DND-41 (cell line): ENCODE measurements around the gene ADRM1.

Source experiments
- CTCF ChIP-seq: IDR thresholded peaks from 2 replicates; pipeline ENCODE4 v1.5.1; 2012; ENCODE audit warnings: borderline replicate concordance, low read length, moderate library complexity, mild to moderate bottlenecking; ENCODE audit not compliant: poor library complexity, severe bottlenecking; ENCODE audit errors: extremely low read depth
- EZH2 ChIP-seq: IDR thresholded peaks from 3 replicates; pipeline ENCODE4 v1.6.1; 2012; ENCODE audit warnings: borderline replicate concordance, low read depth, mild to moderate bottlenecking, moderate library complexity, low read length, inconsistent platforms; ENCODE audit not compliant: severe bottlenecking

GRCh38 chr20:62347151-62347404 is 44.3 kb downstream of the ADRM1 start:
- no peak for TF ChIP-seq CTCF
- no peak for TF ChIP-seq EZH2
